DMS 273 (cell line): Measurements from ENCODE around the gene TCF12.

Experiments used
- DNase-seq: peaks from one replicate; lab custom pipeline; 2025; ENCODE audit not compliant: unreplicated experiment; lab: John Stamatoyannopoulos, UW

TCF12 gene

DNA sequence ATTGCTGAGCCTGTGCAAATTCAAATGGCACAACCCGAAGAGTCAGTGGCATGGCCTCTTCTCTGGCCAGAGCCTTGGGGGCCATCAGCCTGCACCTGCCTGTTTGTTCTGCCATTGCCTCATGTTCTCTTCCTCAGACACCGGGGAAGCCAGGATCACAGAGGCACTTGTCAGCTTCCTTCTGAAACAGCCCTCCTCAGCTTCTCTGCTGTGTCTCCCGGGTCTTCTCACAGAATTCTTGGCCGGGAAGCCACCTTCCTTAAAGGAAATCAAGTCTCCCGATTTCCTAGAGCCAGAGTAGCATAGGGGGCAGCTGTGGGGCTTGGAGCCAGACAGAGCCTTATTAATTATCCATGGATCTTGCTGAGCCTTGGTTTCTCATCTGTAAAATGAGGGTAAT, 410.5 kb downstream of the TCF12 start:
- no peak for DNase-seq

GRCh38 chr15:57329582-57330367, 411.3 kb downstream of the TCF12 start:
- no peak for DNase-seq

DNA sequence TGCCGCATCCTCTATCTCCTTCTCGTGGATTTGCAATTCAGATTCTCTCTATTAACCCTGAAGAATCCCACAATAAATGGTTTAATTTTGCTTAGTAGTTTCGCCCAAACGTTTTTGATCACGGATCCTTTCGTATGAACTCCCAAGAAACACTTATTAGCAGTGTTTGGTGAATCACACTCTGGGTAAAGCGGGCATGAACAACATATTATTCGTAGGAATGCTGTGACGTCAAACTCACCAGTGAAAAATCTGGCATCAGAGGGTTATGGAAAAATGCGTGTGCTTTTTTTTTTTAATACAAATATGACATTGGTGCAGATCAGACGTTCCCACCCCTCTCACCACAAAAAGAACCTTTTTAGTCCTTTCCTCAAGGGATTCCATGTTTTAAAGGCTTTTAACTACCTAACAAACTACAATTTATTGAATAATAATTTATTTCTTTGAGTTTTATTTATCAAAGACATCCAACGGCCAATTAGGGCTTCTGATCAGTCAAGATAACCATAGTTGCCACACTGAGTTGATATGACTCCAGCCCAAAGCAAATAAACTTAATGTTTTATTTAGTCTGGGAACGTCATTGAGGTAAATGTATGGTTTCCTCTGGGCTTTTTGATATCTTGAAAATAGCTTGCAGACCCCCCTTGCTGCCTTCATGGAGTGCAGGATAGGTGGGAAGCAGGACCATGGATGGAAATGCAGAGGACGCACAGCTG, 412.3 kb downstream of the TCF12 start:
- no peak for DNase-seq

DNA sequence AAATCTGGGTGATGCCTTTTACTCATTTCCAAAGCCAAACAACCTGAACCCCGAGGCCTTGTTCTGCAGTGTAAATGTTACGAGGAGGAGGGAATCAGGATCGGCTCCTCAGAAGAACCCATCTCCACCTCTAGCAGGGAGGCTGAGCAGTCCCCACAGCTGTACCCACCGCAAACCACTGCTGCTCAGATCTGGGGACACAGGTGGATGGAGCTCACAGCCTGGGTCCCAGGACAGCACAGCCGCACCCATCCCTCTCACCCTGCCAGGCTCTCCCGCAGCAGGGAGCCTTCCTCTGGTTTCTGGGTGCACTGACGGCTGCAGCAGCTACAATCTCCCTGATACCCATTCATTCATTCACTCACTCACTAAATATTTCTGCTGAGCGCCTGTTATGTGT, 413.9 kb downstream of the TCF12 start:
- DNase-seq, result no peak

DNA sequence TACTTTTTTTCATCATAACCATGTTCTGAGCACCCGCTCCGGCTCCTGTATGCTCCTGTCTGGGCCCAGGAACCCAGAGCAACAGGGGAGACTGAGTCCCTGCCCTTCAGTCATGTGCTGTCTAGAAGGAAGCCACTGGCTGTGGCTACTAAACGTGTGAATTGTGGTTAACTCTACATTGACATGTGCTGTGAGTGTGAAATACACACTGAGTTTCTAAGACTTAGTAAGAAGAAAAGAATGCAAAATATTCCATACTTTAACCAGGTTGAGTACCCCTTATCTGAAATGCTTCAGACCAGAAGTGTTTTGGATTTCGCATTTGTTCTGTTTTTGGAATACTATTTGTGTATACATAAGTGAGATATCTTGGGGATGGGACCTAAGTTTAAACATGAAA, 415.0 kb downstream of the TCF12 start:
- DNase-seq, result no peak

- DNase-seq, result no peak
Observed at GRCh38 chr15:57334257-57334656, 415.8 kb downstream of the TCF12 start.

GRCh38 chr15:57335293-57335715, 416.9 kb downstream of the TCF12 start:
- DNase-seq, result no peak

- no peak for DNase-seq
Observed at GRCh38 chr15:57335719-57336118, 417.3 kb downstream of the TCF12 start.

- no peak for DNase-seq
Observed at GRCh38 chr15:57337868-57338411, 419.5 kb downstream of the TCF12 start.

DNA sequence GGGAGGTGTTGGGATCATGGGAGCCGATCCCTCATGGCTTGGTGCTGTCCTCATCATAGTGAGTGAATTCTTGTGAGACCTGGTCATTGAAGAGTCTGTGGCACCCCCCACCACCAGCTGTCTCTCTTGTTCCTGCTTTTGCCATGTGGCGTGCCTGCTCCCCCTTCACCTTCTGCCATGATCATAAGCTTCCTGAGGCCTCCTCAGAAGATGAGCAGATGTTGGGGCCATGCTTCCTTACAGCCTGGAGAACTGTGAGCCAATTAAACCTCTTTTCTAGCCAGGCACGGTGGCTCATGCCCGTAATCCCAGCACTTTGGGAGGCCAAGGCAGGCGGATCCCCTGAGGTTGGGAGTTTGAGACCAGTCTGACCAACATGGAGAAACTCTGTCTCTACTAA, 420.9 kb downstream of the TCF12 start:
- peak; percentile 5 for DNase-seq
